CD4-positive, alpha-beta T cell treated with Interleukin-17A for 1 hour (primary cell): ENCODE measurements around the gene PABPN1.
A peak's percentile ranks its signal among the peaks of the same experiment; 100 is the strongest.
"Not testable (repeated sequence)": the region's sequence is repeated elsewhere in the genome, so short reads cannot be mapped to it uniquely, and the experiment has no call there.

Experiments used
- DNase-seq: peaks from one replicate; pipeline ENCODE4 v3.0.0-alpha.2; 2020

The PABPN1 gene

GRCh38 chr14:23320584-23321571 lies at the start of gene PABPN1:
TSS of gene PABPN1 (plus strand) at chr14:23321457. CDS start at chr14:23321470, 13 bp downstream.
- peak; percentile 100 for DNase-seq

GRCh38 chr14:23275412-23275811 lies 45.8 kb upstream of the PABPN1 start:
- no peak for DNase-seq

- DNase-seq: no peak
These were observed 44.1 kb upstream of the PABPN1 start for GRCh38 chr14:23277189-23277588.

GRCh38 chr14:23277928-23278327 lies 43.3 kb upstream of the PABPN1 start:
- not testable (repeated sequence) for DNase-seq

DNA sequence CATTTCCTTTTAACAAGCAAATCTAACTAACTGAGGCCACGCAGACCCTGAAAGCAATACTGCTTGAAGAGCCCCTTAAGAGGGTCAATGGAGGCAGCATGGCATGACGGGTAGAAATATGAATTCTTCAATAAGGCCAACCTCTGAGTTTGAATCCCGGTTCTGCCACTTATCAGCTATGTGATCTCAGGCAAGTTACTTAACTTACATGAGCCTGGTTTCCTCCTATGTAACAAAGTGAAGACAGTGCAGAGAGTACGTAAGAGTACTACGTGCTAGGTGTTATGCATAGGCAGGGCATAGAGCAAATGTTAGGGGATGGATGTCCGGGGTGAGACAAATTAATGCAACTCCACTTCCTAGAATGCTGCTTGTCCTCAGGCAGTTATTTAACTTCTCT lies 40.0 kb upstream of the PABPN1 start:
- no peak for DNase-seq

GRCh38 chr14:23284654-23285529 lies 36.4 kb upstream of the PABPN1 start:
- peak; percentile 25 for DNase-seq

- DNase-seq: no peak
These were observed 35.7 kb upstream of the PABPN1 start for GRCh38 chr14:23285530-23286019.

- DNase-seq: peak; percentile 97
These were observed 35.0 kb upstream of the PABPN1 start, which contains the start of gene HOMEZ for GRCh38 chr14:23286020-23286901. TSS of gene HOMEZ (minus strand) at chr14:23286132. CDS start at chr14:23285952, 180 bp downstream.

GRCh38 chr14:23286902-23287479 lies 34.3 kb upstream of the PABPN1 start:
- DNase-seq: no peak

- DNase-seq: peak; percentile 74
These were observed 26.3 kb upstream of the PABPN1 start for GRCh38 chr14:23294734-23295561.

DNA sequence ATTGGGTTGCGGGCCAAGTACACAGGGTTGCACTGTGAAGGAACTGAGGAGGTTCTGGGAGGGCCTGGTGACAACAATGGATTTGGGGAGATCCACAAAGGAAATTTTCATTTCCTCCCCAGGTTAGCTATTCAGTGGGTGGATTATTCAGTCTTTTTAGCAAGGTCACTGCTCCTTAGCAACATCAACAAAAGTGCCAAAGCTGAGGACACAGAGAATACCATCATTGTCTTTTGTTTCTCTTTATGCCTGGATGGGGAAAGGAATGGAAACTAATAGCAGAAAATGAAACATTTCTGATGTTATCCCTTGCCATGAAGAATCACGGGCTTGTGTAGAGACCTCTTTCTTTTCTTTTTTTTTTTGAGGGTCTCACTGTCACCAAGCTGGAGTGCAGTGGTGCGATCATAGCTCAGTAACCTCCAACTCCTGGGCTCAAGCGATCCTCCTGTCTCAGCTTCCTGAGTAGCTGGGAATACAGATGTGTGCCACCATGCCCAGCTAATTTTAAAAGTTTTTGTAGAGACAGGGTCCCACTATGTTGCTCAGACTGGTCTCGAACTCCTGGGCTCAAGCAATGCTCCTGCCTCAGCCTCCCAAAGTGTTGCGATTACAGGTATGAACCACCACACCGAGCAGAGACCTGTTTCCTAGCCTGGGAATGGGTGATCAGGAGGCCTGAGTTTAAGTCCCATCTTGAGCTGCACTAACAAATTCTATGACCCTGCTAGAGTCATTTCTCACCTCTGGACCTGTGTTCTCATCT lies 25.1 kb upstream of the PABPN1 start:
- no peak for DNase-seq

GRCh38 chr14:23297096-23297495 lies 24.2 kb upstream of the PABPN1 start:
- no peak for DNase-seq

GRCh38 chr14:23297611-23298277 lies 23.5 kb upstream of the PABPN1 start:
- no peak for DNase-seq

- peak; percentile 62 for DNase-seq
These were observed 21.9 kb upstream of the PABPN1 start for GRCh38 chr14:23299211-23299957.

DNA sequence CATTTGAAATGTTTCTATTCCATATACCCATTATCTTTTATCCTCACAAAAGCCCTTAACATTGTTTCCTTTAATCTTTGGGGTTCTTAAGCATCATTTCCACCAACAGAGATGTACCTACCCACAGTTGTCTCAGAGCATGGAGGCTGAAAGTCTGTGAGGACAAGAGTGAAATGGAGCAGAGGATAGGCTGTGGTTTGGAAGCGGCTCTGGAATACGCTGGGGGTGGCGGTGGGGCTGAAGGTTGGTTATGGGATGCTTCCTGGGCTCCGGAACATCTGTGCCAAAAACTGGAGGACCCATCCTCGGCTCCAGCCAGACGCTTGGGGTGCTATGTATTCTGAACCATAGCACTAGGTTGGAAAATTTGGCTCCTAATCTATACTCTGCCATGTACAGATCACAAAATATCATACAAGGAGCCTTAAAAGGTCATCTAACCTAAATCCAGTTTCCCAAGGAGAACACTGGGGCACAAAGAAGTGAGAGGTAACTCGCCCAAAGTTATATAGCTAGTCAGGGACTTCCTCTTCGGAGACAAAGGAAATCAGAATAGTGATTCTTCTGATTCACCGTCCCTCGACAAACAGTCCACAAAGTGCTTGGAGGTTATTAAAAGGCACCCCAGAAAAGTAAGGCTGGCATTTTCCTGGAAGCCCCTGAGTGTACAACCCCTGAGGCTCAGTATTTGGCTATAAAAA lies 21.1 kb upstream of the PABPN1 start:
- DNase-seq: peak; percentile 16

GRCh38 chr14:23300687-23301223 lies 20.5 kb upstream of the PABPN1 start:
- peak; percentile 22 for DNase-seq

DNA sequence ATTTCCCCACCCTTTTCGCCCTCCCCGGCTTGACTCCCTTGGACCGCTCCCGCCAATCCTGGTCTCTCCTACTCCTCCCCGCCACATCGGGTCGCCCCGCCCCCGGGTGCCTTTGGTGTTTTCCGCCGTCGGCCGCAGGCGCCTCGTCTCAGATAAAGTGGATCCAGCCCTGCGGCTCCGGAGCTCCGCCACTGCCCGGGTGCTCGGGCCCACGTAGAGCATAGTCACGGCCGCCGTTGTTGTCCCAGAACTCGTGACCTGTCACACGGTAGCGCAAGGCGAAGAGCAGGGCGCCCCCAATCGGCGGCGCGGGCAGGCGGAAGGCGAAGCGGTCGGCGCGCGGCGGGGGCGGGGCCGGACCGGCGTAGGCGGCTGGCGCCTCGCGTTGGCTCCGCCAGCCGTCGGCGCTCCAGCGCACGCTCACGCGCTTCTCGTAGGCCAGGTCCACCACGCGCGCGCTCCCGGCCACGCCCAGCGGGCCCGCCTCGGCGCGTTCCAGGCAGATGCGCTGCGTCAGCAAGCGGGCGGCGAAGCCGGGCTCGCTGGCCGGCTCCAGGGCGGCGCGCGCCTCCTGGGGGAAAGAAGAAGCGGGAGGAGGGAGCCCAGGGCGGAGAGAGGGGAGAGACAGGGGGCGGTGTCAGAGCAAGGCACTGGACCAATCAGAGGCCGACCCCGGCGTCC lies 19.8 kb upstream of the PABPN1 start:
- peak; percentile 97 for DNase-seq
